Activated CD4-positive, alpha-beta T cell treated with anti-CD3 and anti-CD28 coated beads for 1 hour (primary cell): ENCODE data around the gene PDE5A.
"Not testable (repeated sequence)": the region's sequence is repeated elsewhere in the genome, so short reads cannot be mapped to it uniquely, and the experiment has no call there.

Experiments used
- DNase-seq: peaks from one replicate; pipeline ENCODE4 v3.0.0-alpha.2; 2020

PDE5A gene

DNA sequence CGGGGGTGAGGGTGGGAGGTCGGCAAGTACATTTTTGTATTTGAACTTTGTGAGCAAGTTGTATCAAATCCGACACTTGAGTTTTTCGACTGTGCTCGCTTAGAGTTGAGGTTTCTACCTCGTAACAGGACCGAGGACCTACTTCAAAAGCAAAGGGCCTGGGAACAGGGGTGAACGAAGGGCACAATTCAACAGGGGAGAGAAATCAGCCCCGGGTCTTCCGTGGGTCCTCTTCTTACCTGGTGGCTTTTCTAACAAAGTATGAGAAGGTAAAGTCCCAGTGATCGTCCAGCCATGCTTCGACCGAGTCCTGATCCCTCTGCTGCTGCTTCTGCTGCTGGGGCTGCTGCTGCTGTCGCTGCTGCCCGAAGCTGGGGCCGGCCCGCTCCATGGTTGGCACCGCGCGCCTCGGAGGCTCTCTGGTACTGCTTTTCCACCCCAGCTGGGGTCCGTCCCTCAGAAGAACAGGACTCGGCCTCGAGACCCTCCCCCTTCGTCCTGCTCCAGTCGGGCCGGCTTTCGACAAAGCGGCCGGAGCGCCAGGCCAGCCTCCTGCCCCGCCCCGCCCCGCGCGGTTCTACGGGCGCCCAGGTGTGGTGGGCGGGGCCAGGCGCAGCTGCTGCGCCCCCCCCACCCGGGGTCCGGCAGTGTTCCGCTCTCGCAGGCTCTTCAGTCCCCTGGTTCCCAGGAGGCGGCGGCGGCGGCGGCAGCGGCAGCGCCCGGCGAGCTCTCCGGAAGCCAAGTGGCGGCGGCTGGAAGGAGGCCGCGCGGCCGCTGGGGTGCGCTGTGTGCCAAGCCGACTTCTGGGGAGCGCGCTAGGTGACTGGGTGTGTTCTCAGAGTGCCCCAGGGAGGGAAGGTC is at the start of gene PDE5A:
Gene PDE5A (minus strand): TSS at position 524 of the 861 bp plus-strand sequence. CDS start 133 bp downstream, at position 391.
- peak; percentile 60 for DNase-seq

DNA sequence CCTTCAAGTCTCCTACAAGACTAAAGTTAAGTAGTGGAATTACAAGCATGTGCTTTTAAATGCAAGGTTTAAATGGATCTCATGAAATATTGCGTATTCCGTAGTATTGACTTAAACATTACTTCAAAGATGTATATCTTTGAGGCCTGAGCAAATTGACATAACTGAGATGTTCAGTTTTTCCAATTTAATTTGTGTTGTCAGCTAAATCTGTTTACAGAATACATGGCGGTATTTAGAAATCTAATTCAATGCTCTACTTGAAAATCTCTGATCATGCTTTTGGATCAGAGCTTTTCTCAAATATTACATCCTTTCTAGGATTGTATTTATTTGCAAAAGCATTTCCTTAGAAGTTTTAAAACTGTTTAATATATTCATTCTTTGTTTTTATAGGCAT is 47.5 kb upstream of the PDE5A start:
- DNase-seq, result no peak

DNA sequence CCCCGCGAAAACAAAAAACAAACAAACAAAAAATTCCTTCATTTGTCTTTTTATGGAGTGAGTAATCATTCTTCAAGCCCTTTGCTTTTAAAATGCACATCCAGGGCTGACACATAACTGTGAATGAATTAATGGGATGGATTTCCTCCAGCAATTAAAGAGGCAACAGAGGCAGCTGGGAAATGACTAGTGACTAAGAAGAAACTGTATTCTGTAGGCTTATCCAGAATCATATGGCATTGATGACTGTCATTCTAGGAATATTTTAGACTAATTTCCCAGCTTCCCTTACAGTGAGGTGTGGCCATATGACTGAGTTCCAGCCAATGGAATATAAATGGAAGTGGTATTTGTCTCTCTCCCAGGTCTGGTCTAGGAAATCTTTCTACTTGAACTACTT is 46.8 kb upstream of the PDE5A start:
- DNase-seq, result no peak

DNA sequence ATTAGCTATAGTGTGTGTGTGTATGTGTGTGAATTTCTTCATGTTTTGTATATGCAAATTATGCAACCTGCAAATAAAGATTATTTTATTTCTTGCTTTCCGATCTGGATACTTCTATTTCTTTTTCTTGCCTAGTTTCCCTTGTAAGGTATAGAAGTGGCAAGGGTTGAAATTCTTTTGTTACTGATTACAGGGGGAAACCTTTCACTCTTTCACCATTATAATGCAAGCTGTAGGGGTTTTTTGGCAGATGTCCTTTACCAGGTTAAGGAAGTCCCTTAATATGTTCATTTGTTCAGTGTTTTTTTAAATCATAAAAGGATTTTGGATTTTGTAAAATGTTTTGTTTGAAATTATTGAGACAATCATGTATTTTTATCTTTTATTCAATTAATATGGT is 44.3 kb upstream of the PDE5A start:
- no peak for DNase-seq

- DNase-seq, result no peak
These were observed 43.5 kb upstream of the PDE5A start for GRCh38 chr4:119672086-119672485.

DNA sequence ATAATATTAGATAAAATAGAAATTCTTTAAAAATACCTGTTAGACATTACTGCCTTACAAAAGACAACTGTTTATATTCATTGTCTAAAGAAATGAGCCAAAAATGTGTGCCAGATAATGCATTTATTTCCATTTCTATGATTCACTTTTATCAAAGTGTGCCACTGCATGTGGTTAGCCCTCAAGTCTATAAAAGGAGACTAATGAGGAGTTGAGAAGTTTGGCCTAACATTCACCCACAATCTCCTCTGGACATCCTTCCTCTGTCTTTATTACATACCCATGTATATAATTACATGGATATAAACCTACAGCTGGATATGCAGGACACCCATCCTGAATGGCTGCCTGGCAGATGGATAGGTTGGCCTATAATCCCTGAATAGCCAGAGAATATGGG is 42.6 kb upstream of the PDE5A start:
- no peak for DNase-seq

DNA sequence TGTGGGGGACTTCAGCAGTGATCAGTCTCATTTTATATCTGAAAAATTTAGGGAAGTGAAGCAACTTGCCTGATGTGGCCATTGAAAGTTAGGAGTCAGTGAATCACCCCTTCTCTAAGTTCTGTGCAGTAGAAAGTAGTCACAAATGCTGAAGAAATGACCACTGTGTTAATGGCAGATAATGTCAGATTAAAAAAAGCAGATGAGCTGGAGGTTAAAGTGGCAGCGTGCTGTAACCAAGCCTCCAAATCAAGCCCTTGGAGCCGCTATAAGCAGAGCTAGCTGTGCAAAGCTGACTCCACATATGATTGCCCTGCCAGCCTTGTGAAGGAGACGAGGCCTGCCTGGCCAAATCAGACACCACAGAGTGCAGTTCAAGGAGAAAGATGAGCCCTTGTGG is 39.2 kb upstream of the PDE5A start:
- no peak for DNase-seq

DNA sequence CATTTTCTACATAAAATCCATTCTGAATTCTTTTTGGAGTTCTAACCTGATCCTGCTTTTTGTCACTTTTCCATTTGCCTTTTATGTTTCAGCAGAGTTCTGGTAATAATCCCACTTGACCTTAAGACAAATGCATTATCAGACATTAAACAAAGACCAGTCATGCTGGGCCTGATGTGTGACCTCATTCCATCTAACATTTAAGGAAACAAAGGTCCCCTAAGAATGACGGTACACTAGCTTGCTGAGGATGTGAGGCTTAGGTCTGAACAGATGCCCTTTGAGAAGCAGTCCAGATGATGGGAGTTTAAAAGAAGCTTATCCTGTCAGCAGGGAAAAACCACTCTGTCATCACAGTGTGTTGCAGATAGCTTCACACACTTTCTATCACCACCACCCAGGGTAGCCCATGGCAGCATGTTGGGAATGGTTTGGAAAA is 38.1 kb upstream of the PDE5A start:
- no peak for DNase-seq

DNA sequence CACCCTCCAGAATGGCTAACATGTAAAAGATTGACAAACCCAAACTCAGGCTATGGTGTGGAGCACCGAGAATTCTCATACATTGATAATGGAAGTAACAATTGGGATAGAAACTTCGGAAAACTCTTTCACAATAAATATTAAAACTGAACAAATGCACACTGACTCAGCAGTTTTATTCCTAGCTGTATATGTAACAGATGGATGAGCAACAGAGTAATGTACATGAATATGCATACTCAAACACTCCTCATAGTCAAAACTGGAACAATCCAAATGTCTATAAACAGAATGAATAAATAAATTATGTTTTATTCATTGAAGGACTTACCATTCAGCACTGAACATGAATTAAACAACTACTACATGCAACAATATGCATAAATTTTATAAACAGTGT is 37.1 kb upstream of the PDE5A start:
- no peak for DNase-seq

DNA sequence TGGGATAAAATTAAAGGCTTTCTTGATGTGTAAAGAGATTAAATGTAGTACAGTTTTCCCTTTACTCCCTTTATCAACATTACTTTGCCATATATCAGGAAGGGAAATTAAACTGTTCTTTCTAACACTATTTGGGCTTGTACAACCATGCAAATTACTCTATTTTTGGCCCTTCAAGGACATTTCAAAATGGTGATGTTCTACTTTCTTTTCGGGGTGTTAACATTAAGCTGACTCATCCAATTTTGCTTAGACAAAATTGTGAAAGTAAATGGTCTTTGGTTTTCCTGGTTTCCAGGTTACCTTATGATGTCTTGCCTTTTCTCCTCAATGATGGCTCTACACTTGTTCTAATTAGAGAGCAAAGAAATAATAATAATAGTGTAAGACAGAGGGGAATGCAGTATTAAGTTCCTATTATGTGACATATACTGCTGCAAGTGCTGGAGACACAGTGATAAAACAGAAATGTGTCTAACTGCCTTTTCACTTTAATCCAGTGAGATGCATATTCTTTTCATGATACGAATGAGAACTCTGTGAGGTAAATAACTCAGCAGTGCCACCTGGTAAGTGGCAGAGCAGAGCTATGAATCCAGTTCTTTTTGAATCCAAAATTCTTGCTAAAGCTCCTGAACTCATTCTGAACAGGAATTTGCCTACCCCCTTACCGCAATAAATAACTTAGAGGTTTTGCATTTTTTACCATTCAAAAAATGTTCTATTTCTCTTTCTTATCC is 35.7 kb upstream of the PDE5A start:
- DNase-seq, result no peak

GRCh38 chr4:119663160-119663788 is 34.7 kb upstream of the PDE5A start:
- DNase-seq, result no peak

GRCh38 chr4:119662612-119663011 is 34.0 kb upstream of the PDE5A start:
- DNase-seq, result not testable (repeated sequence)

DNA sequence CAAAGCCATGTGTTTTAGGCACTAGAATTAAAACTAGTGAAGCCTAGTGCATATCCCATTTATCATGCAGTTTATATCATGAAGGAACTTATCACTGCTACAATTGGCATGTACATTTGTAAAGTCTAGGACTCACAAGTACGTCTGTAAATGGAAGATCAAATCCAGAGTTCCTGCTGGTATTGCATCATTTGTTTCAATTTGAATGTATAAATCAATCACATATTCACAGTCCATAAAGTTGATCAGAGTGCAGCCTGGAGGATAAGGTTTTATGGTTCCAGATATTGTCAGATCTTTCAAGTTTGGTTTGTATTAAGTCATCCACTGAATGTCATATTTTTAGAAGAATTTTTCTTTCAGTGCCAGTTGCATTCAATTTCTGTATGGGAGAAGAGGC is 32.6 kb upstream of the PDE5A start:
- no peak for DNase-seq

DNA sequence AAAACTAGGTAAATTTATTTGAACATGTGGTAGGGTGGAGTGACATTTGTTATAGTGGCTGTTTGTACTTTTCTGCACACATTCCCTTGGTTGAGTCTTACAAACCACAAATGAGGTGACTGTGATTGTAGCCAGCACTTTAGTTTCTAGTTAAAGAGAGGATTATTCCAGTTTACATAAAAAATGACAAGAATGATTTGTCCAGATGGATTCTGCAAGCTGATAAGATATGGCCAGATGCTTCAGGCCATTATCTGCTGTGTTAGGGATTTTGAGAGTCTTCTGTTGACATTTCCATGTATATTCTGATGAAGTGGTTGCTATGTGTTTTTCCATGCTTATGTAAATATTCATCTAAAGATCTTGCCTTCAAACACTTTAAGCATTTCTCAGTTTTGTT is 31.0 kb upstream of the PDE5A start:
- DNase-seq, result no peak

DNA sequence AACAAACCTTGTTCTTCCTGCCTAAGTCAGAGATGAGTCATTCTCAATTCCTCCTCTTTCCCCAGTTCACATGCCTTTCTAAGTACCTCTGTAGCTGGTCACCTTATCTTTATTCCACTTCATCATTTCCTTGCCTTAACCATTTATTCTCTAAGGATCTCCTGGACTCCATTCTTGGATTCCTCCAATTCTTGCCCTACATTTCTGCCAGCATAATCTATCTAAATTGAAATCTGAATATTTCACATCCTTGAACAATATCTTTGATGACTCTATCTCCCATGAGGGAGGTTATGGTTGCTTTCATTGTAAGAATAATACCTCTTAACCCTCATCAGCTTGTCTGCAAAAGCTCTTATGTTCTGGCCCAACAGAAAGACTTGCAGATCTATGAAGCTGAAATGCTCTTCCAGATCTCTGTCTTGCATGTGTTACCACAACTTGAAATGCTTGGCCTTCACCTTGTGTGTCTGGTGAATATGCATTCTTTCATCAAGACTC is 28.6 kb upstream of the PDE5A start:
- DNase-seq, result no peak

GRCh38 chr4:119656342-119656741 is 27.7 kb upstream of the PDE5A start:
- DNase-seq, result no peak

- no peak for DNase-seq
These were observed 26.7 kb upstream of the PDE5A start for GRCh38 chr4:119655111-119655837.

- no peak for DNase-seq
These were observed 25.4 kb upstream of the PDE5A start for GRCh38 chr4:119653990-119654389.

DNA sequence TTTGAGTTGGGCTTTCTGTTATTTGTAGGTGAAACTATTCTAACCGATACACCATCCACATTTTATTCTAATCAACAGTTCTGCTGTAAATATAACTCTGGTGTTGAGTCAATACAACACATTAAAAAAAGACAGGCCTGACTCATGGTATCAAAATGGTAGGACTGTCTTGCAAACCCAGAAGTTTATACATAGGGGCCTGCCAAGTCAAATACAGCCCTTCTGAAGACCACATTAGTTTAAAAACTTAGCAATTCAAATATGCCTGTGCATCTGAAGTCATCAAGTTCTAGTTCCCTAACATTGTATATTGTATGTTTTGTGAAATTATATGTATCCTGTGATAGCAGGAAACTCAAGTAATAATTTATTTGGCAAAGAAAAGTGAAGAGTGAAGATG is 24.4 kb upstream of the PDE5A start:
- DNase-seq, result no peak

DNA sequence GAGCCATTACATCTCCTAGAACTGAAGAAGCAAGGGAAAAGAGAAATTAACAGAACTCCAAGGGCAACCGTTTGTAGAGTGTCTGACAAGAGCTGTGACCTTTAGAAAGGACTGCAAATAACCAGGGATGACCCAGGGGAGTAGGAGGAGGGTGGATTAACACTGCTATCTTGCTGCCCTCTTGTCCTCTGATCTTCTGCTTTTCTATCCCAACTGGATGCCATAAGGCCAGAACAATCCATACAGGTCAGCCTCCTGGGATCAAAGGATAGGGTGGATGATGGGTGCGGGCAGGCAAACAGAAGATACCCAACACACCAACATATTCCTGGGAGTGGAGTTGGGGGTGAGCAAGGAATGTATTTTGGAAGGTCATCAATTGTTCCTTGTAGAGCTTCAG is 19.8 kb upstream of the PDE5A start:
- no peak for DNase-seq

GRCh38 chr4:119647558-119647957 is 19.0 kb upstream of the PDE5A start:
- no peak for DNase-seq

- no peak for DNase-seq
These were observed 17.9 kb upstream of the PDE5A start for GRCh38 chr4:119646347-119647071.
